GM11168 (cell line): ENCODE results near the gene WFDC9.
"Not testable (repeated sequence)": the region's sequence is repeated elsewhere in the genome, so short reads cannot be mapped to it uniquely, and the experiment has no call there.

Experiments
- in situ Hi-C: fragments of 300-500 bp; cut with MboI; formaldehyde crosslinking; loops from one replicate; pipeline ENCODE4 v1.12.0; 2022; ENCODE audit warnings: low sequenced_read_pairs; ENCODE audit not compliant: unreplicated experiment

The WFDC9 gene

GRCh38 chr20:45595235-45595634 is 35.8 kb downstream of the WFDC9 start:
- in situ Hi-C loops: loop anchor here (10.0 kb wide), 1 partner anchor 180 kb away; no protein-coding TSS in a partner anchor

- in situ Hi-C loops: loop anchor here (10.0 kb wide), 1 partner anchor 181 kb away; no protein-coding TSS in a partner anchor
These were observed 37.6 kb downstream of the WFDC9 start for GRCh38 chr20:45593498-45593897.

- in situ Hi-C loops: loop anchor here (10.0 kb wide), 1 partner anchor 182 kb away; no protein-coding TSS in a partner anchor
These were observed 38.4 kb downstream of the WFDC9 start for GRCh38 chr20:45592574-45593189.

GRCh38 chr20:45589725-45590124 is 41.4 kb downstream of the WFDC9 start:
- in situ Hi-C loops: loop anchor here (10.0 kb wide), 1 partner anchor 185 kb away; no protein-coding TSS in a partner anchor

- in situ Hi-C loops: no loop called here
These were observed 42.3 kb downstream of the WFDC9 start for GRCh38 chr20:45588800-45589199.

GRCh38 chr20:45585986-45586385 is 45.1 kb downstream of the WFDC9 start:
- in situ Hi-C loops: not testable (repeated sequence)

GRCh38 chr20:45584294-45584693 is 46.8 kb downstream of the WFDC9 start:
- in situ Hi-C loops: not testable (repeated sequence)

- in situ Hi-C loops: no loop called here
These were observed 47.6 kb downstream of the WFDC9 start for GRCh38 chr20:45583502-45583901.

- in situ Hi-C loops: no loop called here
These were observed 49.4 kb downstream of the WFDC9 start for GRCh38 chr20:45581702-45582101.

- in situ Hi-C loops: no loop called here
These were observed 51.9 kb downstream of the WFDC9 start, which contains the start of gene WFDC8 for GRCh38 chr20:45579184-45579583. Gene WFDC8, minus strand, starts transcription at chr20:45579284. Its CDS starts 37 bp downstream, at chr20:45579247.

- in situ Hi-C loops: no loop called here
These were observed 52.9 kb downstream of the WFDC9 start for GRCh38 chr20:45578231-45578630.

- in situ Hi-C loops: no loop called here
These were observed 54.1 kb downstream of the WFDC9 start for GRCh38 chr20:45576995-45577394.

GRCh38 chr20:45575931-45576330 is 55.2 kb downstream of the WFDC9 start:
- in situ Hi-C loops: no loop called here

GRCh38 chr20:45569650-45570049 is 61.4 kb downstream of the WFDC9 start:
- in situ Hi-C loops: not testable (repeated sequence)

GRCh38 chr20:45564760-45565276 is 66.3 kb downstream of the WFDC9 start:
- in situ Hi-C loops: no loop called here
